ENCODE data around the gene ANKRD35. TPM values are rescaled to one million over a fixed set of nuclear protein-coding genes. Genes with fewer than 3 reads are reported as not detected.
"Not testable (repeated sequence)": the region's sequence is repeated elsewhere in the genome, so short reads cannot be mapped to it uniquely, and the experiment has no call there.

ANKRD35 gene
- total RNA-seq, 1 experiment from 2014 or later: not detected

- H3K27ac ChIP-seq: no peak overlapping the region
- H3K36me3 ChIP-seq: peaks cover 69% of the 10 kb centered on the region
- no peaks in the 10 kb centered on the region for H3K9me3 ChIP-seq (replicated peaks)
- no peaks in the 10 kb centered on the region for H3K27me3 ChIP-seq (replicated peaks)
- peaks cover 7% of the 10 kb centered on the region for H3K4me1 ChIP-seq (replicated peaks)
- DNase-seq (ENCODE audit: low read depth in 1 of 2, low spot score in 2 of 2): no peak
- no peak overlapping the region for H3K4me3 ChIP-seq
Measured at GRCh38 chr1:145826030-145826429, 59.6 kb downstream of the ANKRD35 start.

- Histone ChIP-seq H3K36me3 (peaks cover 54% of the 10 kb centered on the region), H3K9me3 (replicated peaks) (no peaks in the 10 kb centered on the region), H3K27ac (peak overlapping the region; percentile 83), H3K27me3 (replicated peaks) (no peaks in the 10 kb centered on the region), H3K4me3 (peak overlapping the region; percentile 83), H3K4me1 (replicated peaks) (peaks cover 7% of the 10 kb centered on the region)
- no peak for DNase-seq (ENCODE audit: low read depth in 1 of 2, low spot score in 2 of 2)
Measured at GRCh38 chr1:145824499-145824842, 61.2 kb downstream of the ANKRD35 start.

- Histone ChIP-seq H3K4me1 (replicated peaks) (peaks cover 7% of the 10 kb centered on the region), H3K36me3 (peaks cover 47% of the 10 kb centered on the region)
Measured at GRCh38 chr1:145823565-145824498, 61.8 kb downstream of the ANKRD35 start, which contains the start of the genes POLR3C and RNF115. POLR3C (plus strand) TSS chr1:145824200; CDS start chr1:145825777, 1,577 bp downstream. RNF115 (minus strand) TSS chr1:145824095; CDS start chr1:145823873, 222 bp downstream.

DNA sequence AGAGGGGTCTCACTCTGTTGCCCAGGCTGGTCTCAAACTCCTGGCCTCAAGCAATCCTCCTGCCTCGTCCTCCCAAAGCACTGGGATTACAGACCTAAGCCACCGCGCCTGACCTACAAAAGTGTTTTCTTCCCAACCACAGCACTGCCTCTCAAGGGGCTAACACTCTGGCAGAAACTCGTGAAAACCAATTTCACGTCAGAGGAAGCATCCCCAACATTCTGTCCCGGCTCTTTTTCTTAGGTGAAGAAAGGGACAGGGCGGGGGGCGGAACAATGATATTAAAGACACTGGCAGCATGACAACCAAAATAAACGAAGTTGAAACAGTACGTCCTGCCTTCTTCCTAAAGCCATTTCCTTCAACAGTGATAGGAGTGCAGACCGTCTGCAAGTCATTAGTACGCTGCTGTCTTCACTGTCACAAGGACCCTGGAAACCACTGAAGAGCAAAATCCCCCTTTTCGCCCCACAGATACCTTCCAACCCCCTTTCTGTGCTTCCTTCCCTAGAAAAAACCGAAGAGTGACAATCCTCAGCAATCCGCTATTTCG lies 62.8 kb downstream of the ANKRD35 start:
- peaks cover 38% of the 10 kb centered on the region for H3K36me3 ChIP-seq
- not testable (repeated sequence) for H3K27ac ChIP-seq; H3K27me3 ChIP-seq (replicated peaks); H3K9me3 ChIP-seq (replicated peaks); DNase-seq (ENCODE audit: low read depth in 1 of 2, low spot score in 2 of 2); H3K4me1 ChIP-seq (replicated peaks); H3K4me3 ChIP-seq

More at GRCh38 chr1:145823565-145824498, 61.8 kb downstream of the ANKRD35 start, which contains the start of the genes POLR3C and RNF115:
- DNase-seq (ENCODE audit: low read depth in 1 of 2, low spot score in 2 of 2): peak; percentile 93 to 94
- Histone ChIP-seq H3K27ac (peak within 1 kb of the TSS; percentile 83), H3K9me3 (replicated peaks) (no peaks in the 10 kb centered on the region), H3K4me3 (peak within 1 kb of the TSS; percentile 83), H3K27me3 (replicated peaks) (no peaks in the 10 kb centered on the region)

- not testable (repeated sequence) for H3K27me3 ChIP-seq (replicated peaks)
Measured at GRCh38 chr1:145818095-145818494, 67.6 kb downstream of the ANKRD35 start.

More at GRCh38 chr1:145818095-145818494, 67.6 kb downstream of the ANKRD35 start:
- not testable (repeated sequence) for H3K9me3 ChIP-seq (replicated peaks); H3K27ac ChIP-seq; H3K4me3 ChIP-seq; H3K4me1 ChIP-seq (replicated peaks); H3K36me3 ChIP-seq
- DNase-seq (ENCODE audit: low read depth in 1 of 2, low spot score in 2 of 2): peak in 1 of 2 experiments; percentile 64

Other genes with a start within 250 kb of the ANKRD35 start
- gene PDZK1, start 178.5 kb downstream of the ANKRD35 start, total RNA-seq (2014; rRNA removed; shearing (Covaris generic)): 2.1 TPM in 1 of 2 replicates, not detected in the other
- gene CD160, start 166.4 kb downstream of the ANKRD35 start, total RNA-seq (2014; rRNA removed; shearing (Covaris generic)): 0.18 TPM in 1 of 2 replicates, not detected in the other
- 17.5 and 23.8 TPM in 2 replicates for gene RNF115, start 61.8 kb downstream of the ANKRD35 start, total RNA-seq (2014; rRNA removed; shearing (Covaris generic))
- 56.2 and 78.6 TPM in 2 replicates for gene POLR3C, start 61.7 kb downstream of the ANKRD35 start, total RNA-seq (2014; rRNA removed; shearing (Covaris generic))
- 4.2 and 7.0 TPM in 2 replicates for gene NUDT17, start 40.2 kb downstream of the ANKRD35 start, total RNA-seq (2014; rRNA removed; shearing (Covaris generic))
- 7.5 and 15.7 TPM in 2 replicates for gene PIAS3, start 26.8 kb downstream of the ANKRD35 start, total RNA-seq (2014; rRNA removed; shearing (Covaris generic))
- 1.6 and 2.6 TPM in 2 replicates for gene ITGA10, start 24.2 kb upstream of the ANKRD35 start, total RNA-seq (2014; rRNA removed; shearing (Covaris generic))
- gene PEX11B, start 32.9 kb upstream of the ANKRD35 start, total RNA-seq (2014; rRNA removed; shearing (Covaris generic)): 29.4 and 30.4 TPM in 2 replicates
- gene RBM8A, start 41.6 kb upstream of the ANKRD35 start, total RNA-seq (2014; rRNA removed; shearing (Covaris generic)): 285 and 828 TPM in 2 replicates
- gene LIX1L, start 72.2 kb upstream of the ANKRD35 start, total RNA-seq (2014; rRNA removed; shearing (Covaris generic)): 24.3 and 34.1 TPM in 2 replicates
- 0.13 TPM in 1 of 2 replicates, not detected in the other for gene ANKRD34A, start 78.7 kb upstream of the ANKRD35 start, total RNA-seq (2014; rRNA removed; shearing (Covaris generic))
- 13.9 and 22.8 TPM in 2 replicates for gene POLR3GL, start 78.8 kb upstream of the ANKRD35 start, total RNA-seq (2014; rRNA removed; shearing (Covaris generic))
- 57.4 and 82.5 TPM in 2 replicates for gene TXNIP, start 110.7 kb upstream of the ANKRD35 start, total RNA-seq (2014; rRNA removed; shearing (Covaris generic))
- not detected in 2 replicates for gene HJV, start 135.9 kb upstream of the ANKRD35 start, total RNA-seq (2014; rRNA removed; shearing (Covaris generic))